ENCODE results near the gene PTGFRN. TPM values are rescaled to one million over a fixed set of nuclear protein-coding genes. Genes with fewer than 3 reads are reported as not detected.

PTGFRN gene
- total and polyA plus RNA-seq, 2 of the 8 experiments (the other 6 are each of a cell fraction or from before 2014, with no cell fraction given) = 13.0 to 32.6 TPM

GRCh38 chr1:117013309-117013858, 103.7 kb downstream of the PTGFRN start:
- 87% methylated on average over 5 of the region's 5 CpGs; no CpG with 5 or more reads in 1 of the 2 experiments for WGBS, 2 experiments (ENCODE audit: extremely low coverage in 1 of 2, insufficient coverage in 1 of 2, insufficient read length in 1 of 2, insufficient replicate concordance in 2 of 2, low coverage in 1 of 2, low lambda C conversion rate in 2 of 2, missing lambda C conversion rate in 1 of 2)
- no peak for FAIRE-seq

More at GRCh38 chr1:117013309-117013858, 103.7 kb downstream of the PTGFRN start:
- POLR2A ChIA-PET (ENCODE audit: partially characterized antibody) = interaction anchor here (0.9 kb wide), 1 partner anchor 47 kb away, joined by 3 read pairs; the partner anchor contains the start of gene TTF2
- H3K56ac ChIP-seq (replicated peaks; ENCODE audit: insufficient read length, low read depth, low read length) = no peak overlapping the region
- no peak overlapping the region for H3K27ac ChIP-seq (ENCODE audit: low read depth, low read length)
- H2BK120ac ChIP-seq (replicated peaks; ENCODE audit: low read depth, low read length) = no peak overlapping the region
- H4K8ac ChIP-seq (ENCODE audit: extremely low read depth, insufficient read depth, low read length) = no peak overlapping the region
- no peaks in the 10 kb centered on the region for H3K79me1 ChIP-seq (ENCODE audit: low read depth, low read length)
- H3K79me2 ChIP-seq (ENCODE audit: control insufficient read depth in 1 of 2, insufficient read depth in 2 of 2, low read length in 2 of 2) = no peaks in the 10 kb centered on the region
- no peak overlapping the region for H3K18ac ChIP-seq (ENCODE audit: extremely low read depth, low read length)
- no peak overlapping the region for H3K4me2 ChIP-seq (ENCODE audit: insufficient read depth in 1 of 2, low read depth in 2 of 2, low read length in 2 of 2)
- H2BK15ac ChIP-seq (ENCODE audit: low read length) = no peak overlapping the region
- no peaks in the 10 kb centered on the region for H3K36me3 ChIP-seq (ENCODE audit: control insufficient read depth in 2 of 4, insufficient read depth in 4 of 4, low read length in 3 of 4)
- H3K9me3 ChIP-seq (ENCODE audit: insufficient read depth in 2 of 2, low read depth in 1 of 2, low read length in 1 of 2) = no peaks in the 10 kb centered on the region
- TF ChIP-seq EP300 (IDR thresholded peaks at IDR 0.05; ENCODE audit: borderline replicate concordance in 1 of 2, low read depth in 2 of 2, low read length in 2 of 2) (no peak), KDM1A (IDR thresholded peaks at IDR 0.05; ENCODE audit: borderline replicate concordance, low read length) (no peak), PHF8 (conservative IDR thresholded peaks at IDR 0.05; ENCODE audit: low read depth, low read length) (no peak), BACH1 (IDR thresholded peaks at IDR 0.05; ENCODE audit: low read length) (no peak), JUND (IDR thresholded peaks at IDR 0.05; ENCODE audit: low read length) (no peak), CEBPB (IDR thresholded peaks at IDR 0.05; ENCODE audit: low read depth, low read length) (no peak), KDM4A (IDR thresholded peaks at IDR 0.05; ENCODE audit: low read depth, low read length, severe bottlenecking) (no peak), EZH2 (IDR thresholded peaks at IDR 0.05; ENCODE audit: low read depth, low read length, severe bottlenecking) (no peak), CTBP2 (IDR thresholded peaks at IDR 0.05; ENCODE audit: borderline replicate concordance, insufficient read depth, insufficient read length, low read length) (no peak), TBP (IDR thresholded peaks at IDR 0.05; ENCODE audit: low read depth, low read length) (no peak), HDAC6 (IDR thresholded peaks at IDR 0.05; ENCODE audit: low read depth, low read length) (no peak), SP1 (IDR thresholded peaks at IDR 0.05; ENCODE audit: low read depth, low read length) (no peak)
- no peak for DNase-seq (ENCODE audit: low read depth in 1 of 2, low spot score in 2 of 2)
- no peak overlapping the region for H3K23ac ChIP-seq (ENCODE audit: insufficient read length)
- H3K23me2 ChIP-seq (ENCODE audit: low read depth, low read length) = no peaks in the 10 kb centered on the region
- H4K20me1 ChIP-seq (replicated peaks in 1 of 2; ENCODE audit: control insufficient read depth in 1 of 2, insufficient read depth in 2 of 2, low read length in 2 of 2) = no peaks in the 10 kb centered on the region
- no peak overlapping the region for H3K14ac ChIP-seq (ENCODE audit: insufficient read length)
- no peak overlapping the region for H2AK5ac ChIP-seq (ENCODE audit: low read depth, low read length)
- no peak overlapping the region for H2BK12ac ChIP-seq (ENCODE audit: low read depth, low read length)
- no peak overlapping the region for H3K4ac ChIP-seq (replicated peaks; ENCODE audit: insufficient read length, low read depth, low read length)
- H2BK5ac ChIP-seq (ENCODE audit: low read depth, low read length) = no peak overlapping the region
- H4K91ac ChIP-seq (replicated peaks; ENCODE audit: insufficient read length, low read length) = no peak overlapping the region
- H3K4me1 ChIP-seq (replicated peaks in 1 of 4; ENCODE audit: control insufficient read depth in 3 of 4, insufficient read depth in 4 of 4, low read length in 3 of 4) = peaks cover 0 to 4% (median 1%) of the 10 kb centered on the region in 4 experiments; a peak in 2 of 7 replicates
- CTCF ChIA-PET (ENCODE audit: partially characterized antibody) = interaction anchor here (0.6 to 0.9 kb wide), 3 partner anchors 28 to 288 kb away, joined by 3 to 5 read pairs (median 3); no protein-coding TSS in a partner anchor
- peak overlapping the region in 1 of 4 experiments; percentile 5; a peak in 1 of 7 replicates for H3K9ac ChIP-seq (replicated peaks in 1 of 4; ENCODE audit: extremely low read depth in 1 of 4, low read depth in 3 of 4, low read length in 3 of 4)
- H3K27me3 ChIP-seq (replicated peaks in 1 of 4; ENCODE audit: control insufficient read depth in 3 of 4, extremely low read depth in 1 of 4, insufficient read depth in 3 of 4, low read length in 3 of 4) = no peaks in the 10 kb centered on the region
- no peak overlapping the region for H2AFZ ChIP-seq (ENCODE audit: low read length)
- H2BK20ac ChIP-seq (ENCODE audit: low read length) = no peak overlapping the region
- no peak overlapping the region for H4K5ac ChIP-seq (ENCODE audit: insufficient read length, low read depth, low read length)
- H3K4me3 ChIP-seq (ENCODE audit: extremely low read depth in 1 of 4, insufficient read depth in 2 of 4, low read depth in 3 of 4, low read length in 4 of 4) = no peak overlapping the region

All from H1 (cell line).